ENCODE data around the gene HNRNPA0.
A peak's percentile ranks its signal among the peaks of the same experiment; 100 is the strongest.

HNRNPA0 gene

GRCh38 chr5:137727623-137728022 lies 26.5 kb downstream of the HNRNPA0 start:
- DNase-seq (ENCODE audit: low read depth): no peak

- no peak for DNase-seq (ENCODE audit: low read depth)
Measured at GRCh38 chr5:137724251-137724650, 29.9 kb downstream of the HNRNPA0 start.

- no peak for DNase-seq (ENCODE audit: low read depth)
Measured at GRCh38 chr5:137718611-137719010, 35.6 kb downstream of the HNRNPA0 start.

GRCh38 chr5:137716337-137716736 lies 37.8 kb downstream of the HNRNPA0 start:
- DNase-seq (ENCODE audit: low read depth): no peak

- no peak for DNase-seq (ENCODE audit: low read depth)
Measured at GRCh38 chr5:137715456-137715855, 38.7 kb downstream of the HNRNPA0 start.

- DNase-seq (ENCODE audit: low read depth): no peak
Measured at GRCh38 chr5:137714946-137715345, 39.2 kb downstream of the HNRNPA0 start.

- DNase-seq (ENCODE audit: low read depth): no peak
Measured at GRCh38 chr5:137714494-137714893, 39.7 kb downstream of the HNRNPA0 start.

- no peak for DNase-seq (ENCODE audit: low read depth)
Measured at GRCh38 chr5:137712139-137712667, 42.0 kb downstream of the HNRNPA0 start.

GRCh38 chr5:137710086-137710485 lies 44.1 kb downstream of the HNRNPA0 start:
- DNase-seq (ENCODE audit: low read depth): no peak

- DNase-seq (ENCODE audit: low read depth): no peak
Measured at GRCh38 chr5:137708796-137709559, 45.2 kb downstream of the HNRNPA0 start.

- no peak for DNase-seq (ENCODE audit: low read depth)
Measured at GRCh38 chr5:137708062-137708461, 46.1 kb downstream of the HNRNPA0 start.

GRCh38 chr5:137706841-137707240 lies 47.3 kb downstream of the HNRNPA0 start:
- peak; percentile 14 for DNase-seq (ENCODE audit: low read depth)

- DNase-seq (ENCODE audit: low read depth): peak; percentile 21
Measured at GRCh38 chr5:137705106-137705505, 49.1 kb downstream of the HNRNPA0 start.

- DNase-seq (ENCODE audit: low read depth): no peak
Measured at GRCh38 chr5:137703565-137703964, 50.6 kb downstream of the HNRNPA0 start.

- DNase-seq (ENCODE audit: low read depth): peak; percentile 76
Measured at GRCh38 chr5:137700282-137700680, 53.9 kb downstream of the HNRNPA0 start.

- peak; percentile 53 for DNase-seq (ENCODE audit: low read depth)
Measured at GRCh38 chr5:137699336-137700281, 54.6 kb downstream of the HNRNPA0 start.

GRCh38 chr5:137696481-137696880 lies 57.7 kb downstream of the HNRNPA0 start:
- peak; percentile 14 for DNase-seq (ENCODE audit: low read depth)

GRCh38 chr5:137695651-137696428 lies 58.3 kb downstream of the HNRNPA0 start:
- no peak for DNase-seq (ENCODE audit: low read depth)
